ENCODE measurements around the gene PSPC1. TPM values are rescaled to one million over a fixed set of nuclear protein-coding genes. Genes with fewer than 3 reads are reported as not detected.
"Not testable (repeated sequence)": the region's sequence is repeated elsewhere in the genome, so short reads cannot be mapped to it uniquely, and the experiment has no call there.

Gene PSPC1
- total RNA-seq, 2 experiments from 2014 or later: 61.8 to 62.2 TPM

- no peak overlapping the region for H3K4me3 Mint-ChIP-seq
- no peak for TF ChIP-seq CTCF (IDR thresholded peaks at IDR 0.05)
- peaks cover 6% of the 10 kb centered on the region for H3K4me1 Mint-ChIP-seq (ENCODE audit: low read depth)
- no peak for DNase-seq
- no peaks in the 10 kb centered on the region for H3K9me3 Mint-ChIP-seq
- ATAC-seq: no peak
- ChIA-PET POLR2A (no interaction called here), CTCF (no interaction called here)
- H3K27me3 Mint-ChIP-seq: no peaks in the 10 kb centered on the region
- intact Hi-C loops (cut with micrococcal nuclease): no loop called here
- H3K27ac Mint-ChIP-seq: no peak overlapping the region
- peaks cover 23% of the 10 kb centered on the region for H3K36me3 Mint-ChIP-seq (ENCODE audit: low read depth)
These were observed 62.7 kb downstream of the PSPC1 start for GRCh38 chr13:19720039-19720438.

GRCh38 chr13:19713186-19713965 lies 69.4 kb downstream of the PSPC1 start:
- ChIA-PET CTCF (no interaction called here), POLR2A (no interaction called here)
- H3K27me3 Mint-ChIP-seq: no peaks in the 10 kb centered on the region
- peak overlapping the region; percentile 63 for H3K27ac Mint-ChIP-seq
- DNase-seq (peak; percentile 10), ATAC-seq (peak; percentile 86)
- intact Hi-C loops (cut with micrococcal nuclease): no loop called here
- H3K4me1 Mint-ChIP-seq (ENCODE audit: low read depth): peaks cover 20% of the 10 kb centered on the region
- H3K9me3 Mint-ChIP-seq: no peaks in the 10 kb centered on the region
- no peak overlapping the region for H3K4me3 Mint-ChIP-seq
- no peak for TF ChIP-seq CTCF (IDR thresholded peaks at IDR 0.05)
- H3K36me3 Mint-ChIP-seq (ENCODE audit: low read depth): peaks cover 19% of the 10 kb centered on the region

GRCh38 chr13:19709782-19710181 lies 73.0 kb downstream of the PSPC1 start:
- H3K27ac Mint-ChIP-seq; H3K4me3 Mint-ChIP-seq; CTCF ChIA-PET; ATAC-seq; DNase-seq; H3K9me3 Mint-ChIP-seq; H3K36me3 Mint-ChIP-seq (ENCODE audit: low read depth); H3K27me3 Mint-ChIP-seq; POLR2A ChIA-PET; intact Hi-C loops (cut with micrococcal nuclease): not testable (repeated sequence)
- H3K4me1 Mint-ChIP-seq (ENCODE audit: low read depth): peaks cover 22% of the 10 kb centered on the region

- H3K27me3 Mint-ChIP-seq; H3K9me3 Mint-ChIP-seq; ATAC-seq; CTCF ChIA-PET; POLR2A ChIA-PET; H3K27ac Mint-ChIP-seq; intact Hi-C loops (cut with micrococcal nuclease); H3K36me3 Mint-ChIP-seq (ENCODE audit: low read depth); H3K4me3 Mint-ChIP-seq; DNase-seq: not testable (repeated sequence)
- H3K4me1 Mint-ChIP-seq (ENCODE audit: low read depth): peaks cover 18% of the 10 kb centered on the region
These were observed 73.7 kb downstream of the PSPC1 start for GRCh38 chr13:19709039-19709438.

GRCh38 chr13:19704256-19704655 lies 78.5 kb downstream of the PSPC1 start:
- H3K27ac Mint-ChIP-seq; H3K4me3 Mint-ChIP-seq; intact Hi-C loops (cut with micrococcal nuclease); ATAC-seq; POLR2A ChIA-PET; DNase-seq; H3K9me3 Mint-ChIP-seq; H3K27me3 Mint-ChIP-seq; CTCF ChIA-PET; H3K36me3 Mint-ChIP-seq (ENCODE audit: low read depth): not testable (repeated sequence)
- peaks cover 18% of the 10 kb centered on the region for H3K4me1 Mint-ChIP-seq (ENCODE audit: low read depth)

- peaks cover 13% of the 10 kb centered on the region for H3K4me1 Mint-ChIP-seq (ENCODE audit: low read depth)
- H3K27me3 Mint-ChIP-seq; H3K9me3 Mint-ChIP-seq; CTCF ChIA-PET; POLR2A ChIA-PET; ATAC-seq; H3K36me3 Mint-ChIP-seq (ENCODE audit: low read depth); intact Hi-C loops (cut with micrococcal nuclease); H3K27ac Mint-ChIP-seq; H3K4me3 Mint-ChIP-seq; DNase-seq: not testable (repeated sequence)
These were observed 81.1 kb downstream of the PSPC1 start for GRCh38 chr13:19701619-19702018.

GRCh38 chr13:19700963-19701362 lies 81.8 kb downstream of the PSPC1 start:
- POLR2A ChIA-PET; H3K36me3 Mint-ChIP-seq (ENCODE audit: low read depth); H3K9me3 Mint-ChIP-seq; H3K4me3 Mint-ChIP-seq; ATAC-seq; DNase-seq; intact Hi-C loops (cut with micrococcal nuclease); H3K27ac Mint-ChIP-seq; H3K27me3 Mint-ChIP-seq; CTCF ChIA-PET: not testable (repeated sequence)
- H3K4me1 Mint-ChIP-seq (ENCODE audit: low read depth): peaks cover 13% of the 10 kb centered on the region
